KOPT-K1 (cell line): ENCODE results near the gene DCAF15.

Experiments
- H3K27ac ChIP-seq: fragments of 200-600 bp; sonication (generic); 2 replicates; pipeline ENCODE4 v1.5.1; 2016; ENCODE audit warnings: antibody characterized with exemption, mild to moderate bottlenecking, low read depth, low read length; ENCODE audit not compliant: poor library complexity, severe bottlenecking
- H3K36me3 ChIP-seq: fragments of 200-600 bp; sonication (generic); 2 replicates; pipeline ENCODE4 v1.5.1; 2017; ENCODE audit warnings: antibody characterized with exemption, mild to moderate bottlenecking, low read length, moderate library complexity; ENCODE audit not compliant: insufficient read depth
- H3K9me3 ChIP-seq: fragments of 200-600 bp; sonication (generic); 2 replicates; pipeline ENCODE4 v1.5.1; 2017; ENCODE audit warnings: antibody characterized with exemption, low read length, mild to moderate bottlenecking; ENCODE audit not compliant: insufficient read depth, poor library complexity, severe bottlenecking

Gene DCAF15

GRCh38 chr19:13983213-13983889, 31.0 kb downstream of the DCAF15 start:
- Histone ChIP-seq H3K9me3 (no peaks in the 10 kb centered on the region), H3K27ac (peak overlapping the region; percentile 68), H3K36me3 (peaks cover 13% of the 10 kb centered on the region; the same call in 1 of the 2 replicates)

- Histone ChIP-seq H3K27ac (peak overlapping the region; percentile 98), H3K9me3 (no peaks in the 10 kb centered on the region), H3K36me3 (peaks cover 13% of the 10 kb centered on the region; the same call in 1 of the 2 replicates)
These were observed 31.9 kb downstream of the DCAF15 start for GRCh38 chr19:13984186-13984585.

- Histone ChIP-seq H3K27ac (peak overlapping the region; percentile 98), H3K9me3 (no peaks in the 10 kb centered on the region), H3K36me3 (peaks cover 4% of the 10 kb centered on the region; the same call in 1 of the 2 replicates)
These were observed 32.8 kb downstream of the DCAF15 start for GRCh38 chr19:13984875-13985741.

- Histone ChIP-seq H3K9me3 (no peaks in the 10 kb centered on the region), H3K27ac (peak overlapping the region; percentile 98)
These were observed 33.5 kb downstream of the DCAF15 start for GRCh38 chr19:13985771-13986347.

GRCh38 chr19:13986348-13986904, 34.1 kb downstream of the DCAF15 start:
- H3K36me3 ChIP-seq = peaks cover 5% of the 10 kb centered on the region; the same call in 1 of the 2 replicates
- no peaks in the 10 kb centered on the region for H3K9me3 ChIP-seq
- H3K27ac ChIP-seq = peak overlapping the region; percentile 98

More at GRCh38 chr19:13985771-13986347, 33.5 kb downstream of the DCAF15 start:
- peaks cover 1% of the 10 kb centered on the region; the same call in 1 of the 2 replicates for H3K36me3 ChIP-seq

- peak overlapping the region; percentile 98 for H3K27ac ChIP-seq
- no peaks in the 10 kb centered on the region for H3K9me3 ChIP-seq
- peaks cover 13% of the 10 kb centered on the region; the same call in 1 of the 2 replicates for H3K36me3 ChIP-seq
These were observed 35.0 kb downstream of the DCAF15 start for GRCh38 chr19:13987101-13987890.

- Histone ChIP-seq H3K9me3 (no peaks in the 10 kb centered on the region), H3K27ac (peak overlapping the region; percentile 98), H3K36me3 (peaks cover 19% of the 10 kb centered on the region; the same call in 1 of the 2 replicates)
These were observed 37.2 kb downstream of the DCAF15 start for GRCh38 chr19:13989487-13989886.

- Histone ChIP-seq H3K27ac (peak overlapping the region; percentile 98), H3K9me3 (no peaks in the 10 kb centered on the region), H3K36me3 (peaks cover 21% of the 10 kb centered on the region; the same call in 1 of the 2 replicates)
These were observed 37.8 kb downstream of the DCAF15 start for GRCh38 chr19:13990085-13990484.

GRCh38 chr19:13992025-13992424, 39.7 kb downstream of the DCAF15 start:
- Histone ChIP-seq H3K36me3 (peaks cover 33% of the 10 kb centered on the region; the same call in 1 of the 2 replicates), H3K9me3 (no peaks in the 10 kb centered on the region), H3K27ac (no peak overlapping the region)

GRCh38 chr19:13993590-13994300, 41.4 kb downstream of the DCAF15 start:
- Histone ChIP-seq H3K9me3 (peaks cover under 1% of the 10 kb centered on the region), H3K36me3 (peaks cover 41% of the 10 kb centered on the region; the same call in 1 of the 2 replicates), H3K27ac (peak overlapping the region; percentile 35)

- peaks cover 9% of the 10 kb centered on the region for H3K9me3 ChIP-seq
- H3K27ac ChIP-seq = no peak overlapping the region
- peaks cover 41% of the 10 kb centered on the region; the same call in 1 of the 2 replicates for H3K36me3 ChIP-seq
These were observed 42.9 kb downstream of the DCAF15 start for GRCh38 chr19:13995017-13995728.

- H3K27ac ChIP-seq = no peak overlapping the region
- peaks cover 37% of the 10 kb centered on the region; the same call in 1 of the 2 replicates for H3K36me3 ChIP-seq
- peaks cover 9% of the 10 kb centered on the region for H3K9me3 ChIP-seq
These were observed 43.8 kb downstream of the DCAF15 start for GRCh38 chr19:13995878-13996765.
